GM18870 (cell line): ENCODE data around the gene SLIT1.

Experiments used
- ATAC-seq: cut with Tn5 transposase; IDR thresholded peaks from one replicate; pipeline ENCODE4 v1.9.1; 2021; ENCODE audit warnings: moderate library complexity; ENCODE audit not compliant: unreplicated experiment

Gene SLIT1

GRCh38 chr10:97140902-97141745, 44.6 kb downstream of the SLIT1 start:
- ATAC-seq, result no peak

- no peak for ATAC-seq
Observed at GRCh38 chr10:97140049-97140846, 45.5 kb downstream of the SLIT1 start.

DNA sequence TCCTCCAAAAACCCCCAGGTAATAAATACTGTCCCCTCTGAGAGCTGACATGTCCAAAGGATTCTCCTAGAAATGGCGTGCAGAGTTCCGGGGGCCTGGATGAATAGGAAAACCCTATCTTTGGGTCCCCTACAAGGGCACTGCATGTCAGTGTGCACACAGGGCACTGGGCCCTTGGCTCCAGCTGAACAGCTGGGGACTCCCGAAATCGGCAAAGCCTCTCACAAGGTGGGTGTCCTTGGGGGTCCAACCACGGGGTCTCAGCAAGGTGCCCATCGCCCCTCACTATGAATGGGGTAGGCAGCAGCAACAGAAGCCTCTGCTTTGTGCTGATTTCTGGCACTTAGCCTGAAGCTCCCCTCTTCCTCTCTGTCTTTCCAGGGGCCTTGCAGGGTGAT, 46.1 kb downstream of the SLIT1 start:
- ATAC-seq, result no peak

- ATAC-seq, result no peak
Observed at GRCh38 chr10:97138846-97139245, 46.9 kb downstream of the SLIT1 start.

- ATAC-seq, result no peak
Observed at GRCh38 chr10:97138174-97138573, 47.6 kb downstream of the SLIT1 start.

- no peak for ATAC-seq
Observed at GRCh38 chr10:97136756-97137155, 49.0 kb downstream of the SLIT1 start.

- no peak for ATAC-seq
Observed at GRCh38 chr10:97135464-97135863, 50.3 kb downstream of the SLIT1 start.

GRCh38 chr10:97134983-97135382, 50.8 kb downstream of the SLIT1 start:
- ATAC-seq, result no peak

GRCh38 chr10:97134110-97134509, 51.6 kb downstream of the SLIT1 start:
- no peak for ATAC-seq

DNA sequence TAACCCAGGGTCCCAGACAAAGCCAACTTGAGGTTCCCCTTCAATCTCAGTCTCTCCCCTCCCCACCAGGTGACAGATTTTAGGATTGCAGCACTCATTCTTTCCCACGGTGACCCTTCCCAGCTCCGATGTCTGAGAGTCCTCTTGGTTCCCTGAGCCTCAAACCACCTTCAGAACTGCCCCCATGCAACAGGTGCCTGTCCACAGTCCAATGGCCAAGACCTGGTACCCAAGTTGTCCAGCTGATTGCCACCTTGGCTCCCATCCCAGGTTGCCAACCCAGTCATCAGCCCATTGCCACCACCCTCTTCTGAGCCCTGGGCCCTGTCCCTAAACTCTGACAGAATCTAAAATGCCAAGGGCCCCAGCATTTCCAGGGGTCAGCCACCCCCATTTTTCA, 53.5 kb downstream of the SLIT1 start:
- no peak for ATAC-seq

DNA sequence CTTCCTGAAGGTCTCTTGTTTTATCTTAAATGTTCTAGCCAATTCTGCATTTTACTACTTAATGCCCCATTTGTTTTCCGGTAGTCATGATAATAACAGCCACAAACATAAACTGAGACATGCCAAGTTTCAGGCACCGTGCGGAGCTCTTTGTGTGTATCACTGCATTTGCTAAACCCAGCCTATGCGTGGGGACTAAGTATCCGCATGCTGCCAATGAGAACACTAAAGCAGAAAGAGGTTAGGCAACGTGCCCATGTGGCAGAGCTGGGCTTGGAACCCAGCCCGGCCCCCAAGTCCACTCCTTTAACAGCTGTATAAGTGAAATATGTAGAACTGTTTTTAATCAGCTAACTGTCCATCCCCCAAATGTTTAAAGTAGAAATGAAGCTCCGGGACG, 54.1 kb downstream of the SLIT1 start:
- ATAC-seq, result no peak

GRCh38 chr10:97131181-97131628, 54.6 kb downstream of the SLIT1 start:
- no peak for ATAC-seq

DNA sequence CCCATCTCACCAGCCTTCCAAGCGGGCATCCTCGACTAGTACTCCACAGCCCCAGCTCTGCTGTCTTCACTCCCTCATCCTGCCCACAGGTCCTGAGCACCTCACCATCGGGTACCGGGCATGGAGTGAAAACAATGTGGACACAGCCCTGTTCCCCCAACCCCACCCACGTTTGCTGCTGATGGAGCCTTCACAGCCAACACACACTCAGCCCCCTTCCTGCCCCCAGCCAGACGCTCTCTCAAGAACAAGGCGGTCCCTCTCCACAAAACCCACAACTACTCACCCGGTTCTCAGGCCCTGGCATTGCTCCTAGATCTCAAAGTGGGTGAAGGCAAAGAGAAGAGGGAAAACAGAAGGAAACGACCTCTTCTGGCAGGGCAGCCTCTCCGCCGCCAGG, 56.1 kb downstream of the SLIT1 start:
- no peak for ATAC-seq

- ATAC-seq, result no peak
Observed at GRCh38 chr10:97128516-97129154, 57.1 kb downstream of the SLIT1 start.

GRCh38 chr10:97128039-97128492, 57.7 kb downstream of the SLIT1 start:
- no peak for ATAC-seq

- no peak for ATAC-seq
Observed at GRCh38 chr10:97127509-97127908, 58.2 kb downstream of the SLIT1 start.

DNA sequence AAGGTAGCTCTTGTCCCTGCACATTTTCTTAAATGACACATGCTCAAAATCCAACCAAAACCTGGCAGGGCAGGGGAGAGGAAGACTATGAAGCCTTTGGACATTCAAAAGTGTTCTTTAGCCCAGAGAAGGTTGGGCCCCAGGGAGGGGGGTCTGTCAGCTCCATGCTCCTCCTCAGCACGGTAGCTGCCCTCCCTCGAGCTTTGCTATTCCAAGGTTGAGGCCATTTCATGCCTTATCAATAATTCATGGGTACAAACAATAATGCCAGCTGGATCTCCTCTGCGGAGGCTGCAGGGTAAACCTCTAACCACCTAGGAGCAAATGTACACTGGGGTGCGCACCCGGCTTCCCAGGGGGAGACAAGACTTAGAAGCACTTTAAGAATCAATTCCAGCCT, 61.5 kb downstream of the SLIT1 start:
- no peak for ATAC-seq

DNA sequence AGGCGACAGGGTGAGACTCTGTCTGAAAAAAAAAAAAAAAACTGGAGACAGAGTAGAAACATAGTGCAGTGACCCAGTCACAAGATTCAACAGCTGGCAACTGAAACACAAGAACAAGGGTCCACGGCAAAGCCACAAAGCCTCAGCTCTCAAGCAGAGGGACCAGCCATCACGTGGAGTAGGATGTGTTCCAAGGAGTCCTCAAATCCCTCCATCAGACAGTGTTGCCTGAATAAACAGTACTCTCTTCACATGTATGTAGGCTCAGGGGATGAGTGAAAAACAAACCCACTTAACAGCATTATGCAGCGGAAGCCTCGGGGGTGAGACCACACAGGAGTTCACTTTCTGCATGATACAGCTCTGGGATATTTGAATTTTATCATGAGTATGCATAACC, 62.0 kb downstream of the SLIT1 start:
- ATAC-seq, result no peak

- ATAC-seq, result no peak
Observed at GRCh38 chr10:97121041-97121440, 64.7 kb downstream of the SLIT1 start.

DNA sequence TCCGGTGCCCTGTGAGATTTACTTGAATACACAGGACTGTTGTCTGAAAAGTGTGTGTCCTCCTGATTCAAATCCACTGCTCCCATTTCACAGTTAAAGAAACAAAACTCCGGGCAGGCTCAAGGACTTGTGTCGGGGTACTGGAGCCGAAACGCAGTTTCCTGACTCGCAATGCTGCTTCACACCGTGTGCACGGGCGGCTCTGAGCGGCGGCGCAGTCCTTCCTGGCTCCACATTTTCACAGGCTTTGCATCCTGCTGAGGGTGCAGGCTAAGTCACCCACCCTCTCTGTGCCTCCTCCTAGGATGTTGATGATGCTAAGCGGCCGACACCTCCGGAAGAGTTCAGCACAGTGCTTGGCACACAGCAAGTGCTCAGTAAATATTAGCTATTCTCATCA, 65.4 kb downstream of the SLIT1 start:
- ATAC-seq, result no peak

DNA sequence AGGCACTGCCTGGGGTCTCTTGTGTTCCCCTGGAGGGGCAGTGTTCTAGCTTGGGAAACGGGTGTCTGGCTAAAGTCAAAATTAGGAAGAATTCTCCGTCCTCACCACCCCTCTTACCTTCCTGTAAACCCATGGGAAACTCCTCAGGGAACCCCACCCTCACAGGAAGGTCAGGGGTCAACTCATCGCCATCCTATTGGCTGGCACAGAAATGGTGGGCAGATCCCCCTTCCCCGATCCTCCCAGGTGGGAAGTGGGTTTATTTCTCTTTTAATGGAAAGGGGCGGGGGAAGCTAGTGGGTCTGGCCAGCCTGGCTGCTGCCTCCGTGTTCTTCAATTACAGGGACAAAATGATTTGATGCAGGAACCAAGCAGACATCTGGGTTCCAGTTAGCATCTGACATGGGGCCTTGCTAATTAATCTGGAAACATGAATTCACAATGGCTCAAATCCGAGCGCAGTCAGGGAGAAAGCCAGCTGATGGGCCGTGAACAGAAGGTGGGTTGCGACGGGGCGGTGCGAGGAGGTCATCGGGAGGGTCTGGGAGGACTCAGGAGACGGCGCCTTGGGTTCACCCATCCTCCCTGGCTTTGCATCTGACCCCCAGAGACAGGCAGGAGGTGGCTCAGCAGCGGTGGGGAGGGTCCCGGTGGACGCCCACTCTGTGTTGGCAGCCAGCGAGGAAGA, 66.6 kb downstream of the SLIT1 start:
- no peak for ATAC-seq
